COLO829 (cell line): ENCODE data around the gene TECTB.

ENCODE experiments used
- DNase-seq: peaks from one replicate; pipeline ENCODE4 v3.0.0; 2012; ENCODE audit warnings: low spot score

The TECTB gene

DNA sequence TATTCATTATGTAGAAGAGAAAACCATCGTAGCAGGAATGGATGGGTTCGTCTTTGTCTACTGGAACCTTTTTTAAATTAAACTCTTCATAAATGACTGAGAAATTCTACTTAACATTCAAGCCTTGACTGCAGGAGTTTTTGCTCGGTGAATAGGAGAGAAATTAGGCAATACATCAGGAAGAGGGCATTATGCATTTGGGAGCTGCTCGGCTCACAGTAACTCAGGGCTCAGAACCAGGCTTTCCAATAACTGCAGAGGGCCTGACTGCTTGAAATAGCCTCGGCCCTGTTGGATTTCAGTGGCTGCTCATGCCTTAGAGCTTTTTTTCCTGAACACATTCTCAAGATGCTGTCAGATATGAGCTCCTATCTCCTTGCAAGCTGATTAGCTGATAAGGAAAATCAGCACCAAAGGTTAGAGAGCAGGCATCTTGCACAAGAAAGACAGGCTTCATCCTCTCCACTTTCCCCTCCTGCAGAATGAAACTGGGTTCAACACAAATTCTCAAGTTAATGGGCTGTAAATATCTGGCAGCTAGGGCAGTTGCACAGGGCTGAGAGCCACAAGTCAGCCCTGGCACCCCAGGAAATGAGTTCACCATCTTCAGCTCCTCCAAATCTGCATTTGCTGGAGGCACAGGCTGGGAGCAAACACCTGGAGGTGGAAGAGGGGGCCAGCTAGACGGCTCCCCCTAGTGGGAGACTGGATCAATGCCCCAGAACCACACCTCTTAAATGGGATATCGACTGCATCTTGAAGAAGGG is 24.3 kb downstream of the TECTB start:
- DNase-seq = peak; percentile 56

DNA sequence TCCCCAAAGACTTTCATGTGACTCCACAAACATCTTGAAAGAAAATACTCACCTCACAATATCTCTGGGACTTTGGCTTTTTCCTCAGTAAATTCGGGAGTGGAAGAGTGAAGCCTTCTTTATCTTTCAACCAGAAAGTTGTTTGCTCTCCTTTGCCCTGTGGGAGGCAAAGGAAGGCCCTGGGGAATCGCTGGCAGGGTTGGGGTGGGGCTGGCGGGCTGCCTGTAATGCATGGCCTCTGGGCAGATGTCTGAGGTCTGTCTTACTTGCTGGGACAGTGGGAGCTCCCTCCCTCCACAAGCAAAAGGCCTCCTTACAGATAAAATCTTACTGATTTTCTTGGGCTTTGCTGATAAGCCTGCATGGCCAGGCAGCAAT is 24.9 kb downstream of the TECTB start:
- no peak for DNase-seq

DNA sequence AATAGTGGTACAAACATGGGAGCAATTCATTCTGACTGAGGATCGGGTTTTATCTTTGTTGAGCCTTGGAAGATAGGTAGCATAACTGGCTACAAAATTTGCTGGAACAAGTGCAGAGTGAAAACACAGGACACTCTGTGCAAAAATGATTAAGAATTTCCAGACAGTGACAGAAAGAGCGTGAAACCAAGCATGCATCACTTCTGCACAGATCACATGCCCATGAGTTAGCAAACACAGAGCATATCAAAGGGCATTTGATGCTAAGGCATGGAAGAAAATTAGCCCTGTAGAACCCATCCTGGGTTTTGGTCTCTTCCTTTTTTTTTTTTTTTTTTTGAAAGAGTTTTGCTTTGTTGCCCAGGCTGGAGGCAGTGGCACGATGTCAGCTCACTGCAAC is 28.3 kb downstream of the TECTB start:
- DNase-seq = peak; percentile 39

DNA sequence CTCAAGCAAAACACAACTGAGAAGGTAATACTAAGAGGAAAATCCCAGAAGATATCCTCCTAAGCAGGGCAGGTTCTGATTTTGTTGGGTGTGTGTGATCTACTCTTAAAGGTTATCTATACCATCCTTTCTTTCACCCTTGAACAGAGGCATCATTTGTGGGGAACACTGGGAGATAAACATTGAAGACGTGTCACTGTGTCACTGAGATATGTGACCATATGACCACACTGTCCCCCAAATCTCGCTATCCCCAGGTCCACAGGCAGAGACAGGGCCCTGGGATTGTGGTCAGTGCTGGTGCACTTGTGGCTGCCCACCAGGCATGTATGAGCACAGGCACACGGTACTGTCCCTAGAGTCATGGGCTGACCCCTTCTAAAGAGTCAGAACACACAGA is 30.0 kb downstream of the TECTB start:
- DNase-seq = no peak

DNA sequence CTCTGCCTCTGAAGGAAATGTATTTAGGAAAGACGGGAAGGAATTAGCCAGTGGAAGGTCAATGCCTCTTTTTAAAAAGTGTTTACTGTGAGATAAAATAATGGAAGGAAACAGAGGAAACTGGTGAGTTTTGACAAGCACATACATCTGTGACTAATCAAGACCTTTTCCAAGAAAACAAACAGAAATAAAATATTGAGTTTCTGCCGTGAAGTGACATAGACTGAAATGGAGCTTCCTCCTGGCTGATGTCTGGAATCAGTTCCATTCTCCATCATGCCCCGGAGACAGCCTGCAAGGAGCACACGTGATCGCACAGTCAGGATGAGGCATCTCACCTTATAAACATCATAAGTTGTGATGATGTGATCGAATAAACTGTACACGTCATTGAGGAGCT is 30.7 kb downstream of the TECTB start:
- no peak for DNase-seq

DNA sequence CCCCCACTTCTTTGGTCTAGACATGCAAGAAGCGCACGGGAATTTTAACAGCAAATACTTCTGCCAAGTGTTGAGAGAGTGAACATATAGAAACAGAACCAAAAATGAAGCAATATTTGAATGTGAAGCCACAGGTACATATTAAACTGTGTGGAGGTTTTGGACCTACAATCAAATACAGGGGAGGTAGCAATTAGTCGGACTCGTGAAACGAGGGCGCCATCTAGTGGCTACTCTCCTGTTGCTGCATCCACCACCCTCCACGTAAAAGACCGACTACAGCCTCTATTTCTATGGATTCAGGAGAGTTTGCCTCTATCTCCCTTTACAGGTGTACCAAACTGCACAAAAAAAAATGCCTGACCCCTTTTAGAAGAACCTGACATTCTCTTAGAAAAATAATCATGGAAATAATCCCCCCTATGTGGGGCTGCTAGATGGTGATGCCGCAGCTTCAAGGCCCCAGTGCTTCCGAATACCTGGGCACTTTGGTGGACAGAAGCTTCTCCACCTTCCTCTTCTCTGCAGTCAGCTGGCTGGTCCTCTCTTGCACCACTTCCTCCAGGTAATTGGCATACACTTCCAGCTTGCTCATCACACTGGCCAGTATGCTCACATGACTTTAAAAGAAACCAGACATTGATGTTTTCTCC is 31.7 kb downstream of the TECTB start:
- peak; percentile 56 for DNase-seq

DNA sequence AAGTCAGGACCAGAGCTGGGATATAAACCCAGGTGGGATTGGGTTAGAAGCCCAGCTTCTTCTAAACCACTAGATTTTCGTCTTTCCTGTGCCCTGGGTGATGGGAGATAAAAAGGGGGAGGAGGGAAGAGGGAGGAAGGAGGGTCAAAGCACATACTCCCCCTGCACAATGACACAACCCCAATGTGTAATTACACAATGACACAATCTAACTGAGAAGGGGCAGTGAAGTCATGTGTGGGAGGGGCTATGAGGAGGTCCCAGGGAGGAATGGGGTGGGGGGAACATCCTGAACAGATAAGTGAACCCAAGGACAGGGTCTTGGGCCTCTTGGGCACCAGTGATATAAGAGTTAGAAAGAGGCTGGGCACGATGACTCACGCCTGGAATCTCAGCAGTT is 44.5 kb downstream of the TECTB start:
- DNase-seq = no peak

DNA sequence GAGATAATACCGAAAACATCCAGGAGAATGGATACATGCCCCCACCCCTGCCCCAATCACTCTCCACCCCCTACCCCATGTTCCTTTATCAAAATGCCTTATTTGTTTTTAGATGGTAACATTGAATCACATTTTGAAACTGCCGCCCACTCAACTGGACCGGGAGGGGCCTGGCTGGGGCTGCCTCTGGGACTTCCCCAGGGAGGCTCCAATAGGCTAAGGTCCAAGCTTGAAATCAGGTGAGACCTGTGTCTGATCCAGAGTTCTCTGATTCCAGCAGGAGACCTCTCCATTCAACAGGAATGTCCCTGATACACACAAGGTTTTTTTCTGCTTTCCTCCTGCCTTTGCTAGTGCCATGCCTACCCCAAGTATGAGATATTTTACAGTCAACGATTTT is 47.0 kb downstream of the TECTB start:
- peak; percentile 7 for DNase-seq

DNA sequence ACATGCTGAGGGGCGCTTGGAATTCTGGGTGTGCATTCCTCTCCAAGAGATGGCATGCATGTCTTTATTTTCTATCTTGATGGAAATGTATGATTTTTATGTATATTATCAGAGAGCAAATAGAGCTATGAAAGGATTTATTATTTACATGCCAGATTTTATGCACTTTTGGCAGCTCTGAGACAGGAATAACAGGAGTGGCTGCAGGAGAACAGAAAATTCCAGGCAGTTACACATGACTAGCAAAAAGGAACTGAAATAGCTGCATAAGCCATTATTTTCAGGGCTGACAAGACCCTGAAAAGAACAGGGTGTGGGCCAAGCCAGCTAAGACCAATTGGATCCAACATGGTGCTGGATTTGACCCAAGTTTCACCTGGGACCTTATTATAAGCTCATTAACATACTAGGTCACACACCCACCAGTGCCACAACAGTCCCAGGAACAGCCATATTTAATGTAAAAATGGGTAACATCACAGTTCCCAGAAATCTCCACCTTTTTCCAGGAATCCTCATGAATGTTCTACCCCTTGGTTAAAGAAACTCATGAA is 47.5 kb downstream of the TECTB start:
- no peak for DNase-seq

DNA sequence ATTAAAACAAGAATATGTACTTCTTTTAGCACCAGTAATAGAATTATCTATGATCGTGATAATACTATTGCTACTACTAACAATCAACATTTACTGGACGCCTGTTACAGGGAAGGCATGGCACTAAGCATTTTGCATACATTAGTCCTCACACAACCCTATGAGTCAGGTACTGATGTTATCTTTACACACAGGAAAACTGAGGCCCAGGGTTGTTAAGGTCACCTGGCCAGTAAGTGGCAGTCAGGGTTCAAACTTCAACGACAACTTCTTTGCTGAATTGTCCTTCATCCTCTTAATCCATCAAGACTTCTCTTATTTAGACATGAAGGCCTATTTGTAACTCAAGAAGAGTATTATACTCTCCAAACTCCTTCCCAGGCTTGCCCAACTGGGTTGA is 48.8 kb downstream of the TECTB start:
- DNase-seq = no peak

DNA sequence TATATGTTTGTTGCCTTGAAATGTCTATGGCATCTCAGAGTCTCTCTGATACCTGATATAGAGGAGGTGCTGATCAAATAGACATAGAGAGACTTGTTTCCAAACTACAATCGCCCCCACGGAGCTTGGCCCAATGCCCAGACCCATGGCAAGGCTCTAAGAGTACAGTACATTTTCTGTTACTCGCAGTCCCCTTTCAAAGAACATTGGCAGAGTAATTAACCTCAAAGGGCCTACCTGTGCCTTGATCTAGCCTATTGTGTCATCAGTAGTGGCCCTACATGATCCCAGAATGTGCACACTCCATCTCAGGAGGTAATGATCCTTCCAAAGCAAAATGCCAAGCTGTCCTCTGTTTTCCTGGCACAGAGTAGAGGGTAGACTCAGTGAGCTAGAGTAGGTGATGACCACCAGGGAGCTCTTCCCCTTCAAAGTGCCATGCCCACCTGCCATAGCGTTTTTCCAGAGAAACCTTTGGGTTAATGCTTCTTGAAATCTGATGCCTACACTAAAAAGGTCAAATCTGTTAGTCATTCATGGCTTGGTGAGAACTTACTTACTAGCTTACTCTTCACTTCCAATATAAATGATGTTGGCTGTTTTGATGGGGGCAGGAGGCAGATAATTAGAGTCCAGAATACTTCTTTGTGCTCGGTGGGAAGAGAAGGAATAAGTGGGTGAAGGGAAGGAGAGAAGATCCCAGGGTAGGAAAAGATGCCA is 49.5 kb downstream of the TECTB start:
- DNase-seq = peak; percentile 33

DNA sequence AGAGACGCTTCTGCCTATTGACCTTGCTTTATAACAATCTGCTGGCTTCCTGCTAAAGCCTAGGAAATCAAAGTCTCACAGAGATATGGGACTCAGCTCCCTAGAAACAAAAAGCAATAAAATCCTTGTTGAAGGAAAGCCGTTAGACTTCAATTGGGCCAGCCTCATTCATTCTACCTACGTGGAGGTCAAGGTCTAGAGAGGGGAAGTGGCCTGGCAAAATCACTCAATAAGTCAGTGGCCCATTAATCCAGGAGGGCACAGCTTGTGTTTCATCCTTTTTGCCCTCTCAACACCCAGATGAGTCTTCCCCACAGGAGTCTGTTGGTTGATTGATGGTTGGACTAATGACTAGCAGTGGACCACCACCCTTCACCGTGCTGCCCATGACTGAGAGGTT is 50.3 kb downstream of the TECTB start:
- no peak for DNase-seq

DNA sequence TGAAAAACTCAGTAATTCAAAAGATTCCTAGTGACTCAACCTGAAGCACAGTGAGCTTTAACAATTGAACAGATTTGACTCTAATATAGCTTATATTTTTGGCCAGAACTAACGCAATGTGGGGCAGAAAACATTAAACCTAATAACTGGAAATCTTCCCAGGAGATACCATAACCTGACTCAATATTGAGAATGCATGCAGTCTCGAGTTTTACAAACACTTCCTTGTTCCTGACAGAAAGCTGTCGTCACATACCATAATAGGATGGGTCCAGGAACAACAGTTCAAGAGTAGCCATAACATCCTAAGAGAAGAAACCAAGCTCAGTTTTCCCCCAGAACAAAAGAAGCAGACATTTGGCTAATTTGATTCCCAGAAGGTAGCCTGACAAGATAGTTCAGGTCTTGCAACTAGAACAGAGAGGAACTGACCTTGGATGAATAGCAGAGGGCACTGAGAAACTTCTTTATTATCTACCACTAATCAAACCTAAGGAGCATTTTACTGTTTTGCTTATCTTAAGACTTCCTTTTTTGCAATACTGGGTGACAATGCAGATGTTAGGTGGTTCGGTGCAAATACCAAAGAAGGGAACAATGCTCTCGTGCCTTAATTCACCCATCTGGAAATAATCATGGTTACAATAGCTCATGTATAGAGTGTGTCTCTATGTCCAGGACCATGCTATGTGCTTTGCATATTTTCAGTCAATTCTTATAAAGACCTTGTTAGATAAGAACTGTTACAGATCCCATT is 52.1 kb downstream of the TECTB start:
- DNase-seq = peak; percentile 42

DNA sequence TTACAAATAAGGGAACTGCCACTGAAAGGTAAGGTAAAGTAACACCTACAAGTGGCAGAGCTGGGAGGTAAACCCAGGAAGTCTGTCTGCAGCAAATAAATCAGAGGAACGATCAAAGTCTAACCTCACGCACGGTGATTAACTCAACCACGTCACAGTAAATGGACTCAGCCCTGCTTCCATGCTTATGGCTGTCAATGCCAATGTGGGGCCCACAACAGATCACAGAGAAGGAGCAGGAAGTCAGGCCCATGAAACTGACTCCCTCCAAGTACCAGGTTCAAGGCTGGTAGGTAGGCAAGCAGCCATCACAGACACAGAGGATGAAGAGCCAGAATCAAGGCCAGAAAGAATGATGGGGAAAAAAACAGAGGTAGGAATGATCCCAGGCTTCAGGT is 52.7 kb downstream of the TECTB start:
- no peak for DNase-seq

DNA sequence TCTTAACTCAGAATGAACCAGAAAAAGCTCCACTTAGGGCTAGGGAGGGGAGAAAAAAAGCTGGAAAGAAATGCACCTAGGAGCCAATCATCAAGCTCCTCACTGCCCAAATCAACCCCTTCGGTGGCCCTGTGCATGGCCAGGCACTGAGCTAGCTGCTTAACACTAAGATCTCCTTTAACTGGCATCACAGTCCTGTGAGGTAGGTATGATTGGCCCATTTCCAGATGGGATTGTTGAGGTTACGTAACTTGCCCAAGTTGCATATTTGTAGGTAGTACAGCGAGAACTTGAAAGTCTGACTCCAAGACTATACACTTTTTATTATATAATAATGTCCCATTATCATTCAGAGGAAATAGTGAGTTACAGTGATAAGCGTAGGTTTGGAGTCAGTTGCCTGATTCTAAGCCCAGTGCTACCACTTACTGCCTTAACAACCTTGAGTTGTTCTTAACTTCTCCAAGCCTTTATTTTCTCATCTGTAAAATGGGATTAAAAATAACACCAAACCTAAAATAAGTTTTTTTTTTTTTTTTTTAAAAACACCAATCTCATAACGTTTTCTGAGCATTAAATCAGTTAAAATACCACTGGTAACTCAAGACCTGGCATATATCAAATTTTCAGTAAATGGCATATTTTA is 53.5 kb downstream of the TECTB start:
- DNase-seq = no peak

DNA sequence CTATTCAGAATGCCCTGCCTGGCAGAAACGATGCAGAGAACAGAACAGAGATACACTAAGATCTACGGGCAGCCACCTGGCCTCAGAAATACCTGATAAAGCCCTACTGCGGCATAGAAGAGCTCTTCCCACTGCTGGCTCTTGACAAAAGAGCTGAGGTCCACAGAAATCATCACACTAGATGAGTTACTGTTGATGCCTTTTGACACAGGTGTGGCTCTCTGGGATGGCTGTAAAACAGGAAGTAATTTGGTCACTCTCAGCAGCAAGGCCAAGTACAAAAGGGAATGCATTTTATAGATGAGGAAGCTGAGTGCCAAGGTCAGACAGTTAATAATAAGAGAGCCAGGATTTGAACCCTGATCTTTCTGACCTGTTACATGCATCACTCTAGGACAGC is 55.8 kb downstream of the TECTB start:
- no peak for DNase-seq

DNA sequence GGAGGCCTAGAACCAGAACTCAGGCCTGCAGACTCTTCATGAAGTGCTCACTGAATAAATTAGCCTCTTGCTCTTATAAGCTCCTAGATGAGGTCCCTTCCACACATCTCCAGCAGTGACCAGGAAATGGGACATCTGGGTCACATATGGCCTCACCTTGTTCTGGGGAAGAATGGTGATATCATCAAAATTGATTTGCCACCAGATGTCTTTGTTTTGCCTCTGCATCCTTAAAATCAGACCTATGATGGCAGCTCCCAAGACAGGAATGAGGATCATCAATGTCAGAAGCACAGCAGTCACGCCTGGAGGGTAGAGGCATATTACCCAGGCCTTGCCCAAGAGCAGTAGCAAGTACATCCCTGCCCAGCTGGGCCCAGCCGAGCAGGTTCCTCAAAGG is 57.4 kb downstream of the TECTB start:
- no peak for DNase-seq

DNA sequence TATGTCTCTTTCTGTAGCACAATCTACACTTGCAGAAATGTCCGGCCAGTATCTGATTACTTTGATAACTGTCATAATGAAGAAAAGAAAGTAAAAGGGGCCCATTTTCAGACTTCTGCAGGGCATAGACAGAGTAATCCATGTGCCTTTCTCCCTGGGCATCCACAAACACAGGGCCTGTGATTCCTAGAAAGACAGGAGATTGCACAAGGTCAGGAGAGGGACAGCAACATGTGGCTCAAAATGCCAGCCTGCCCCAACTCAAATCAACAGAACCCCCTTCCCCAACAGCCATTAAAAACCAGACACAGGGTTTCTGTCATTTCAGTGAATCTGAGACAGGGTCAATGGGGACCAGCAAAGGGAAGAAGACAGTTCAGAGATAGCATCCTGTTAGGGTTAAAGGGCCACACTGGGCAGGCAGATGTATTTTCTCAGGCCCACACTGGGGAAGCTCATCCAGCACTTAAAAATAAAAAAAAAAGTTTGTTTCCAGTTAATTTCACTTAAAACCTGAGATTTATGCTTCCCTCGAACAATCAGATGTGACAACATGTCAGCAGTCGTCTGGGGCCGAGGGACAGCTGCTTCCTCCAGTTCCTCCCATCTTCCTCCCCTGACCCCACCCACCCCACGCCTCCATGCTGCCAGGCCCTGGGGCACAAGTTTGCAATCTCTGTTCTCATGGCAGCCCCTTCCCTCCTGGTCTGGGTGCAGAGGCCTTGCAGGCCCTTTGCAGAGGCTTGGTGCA is 60.0 kb downstream of the TECTB start:
- DNase-seq = no peak

DNA sequence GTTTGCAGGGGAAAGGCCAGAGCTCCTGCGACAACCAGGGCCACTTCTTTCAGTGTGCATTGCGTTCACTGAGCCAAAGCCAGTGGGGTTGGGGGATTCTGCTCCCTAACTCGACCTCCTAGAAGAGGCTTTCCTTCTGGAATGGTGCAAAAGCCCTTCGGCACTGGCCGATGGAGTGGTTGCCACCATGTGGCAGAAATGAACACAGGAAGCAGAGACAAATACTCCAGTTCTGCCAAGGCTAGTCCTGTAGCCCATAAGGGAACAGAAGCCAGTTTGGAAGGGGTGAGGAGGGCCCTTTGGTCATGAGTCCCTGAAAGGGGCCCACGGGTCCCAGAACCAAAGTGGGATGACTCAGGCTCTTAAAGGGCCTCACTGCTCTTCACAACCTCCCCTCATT is 61.1 kb downstream of the TECTB start:
- no peak for DNase-seq

DNA sequence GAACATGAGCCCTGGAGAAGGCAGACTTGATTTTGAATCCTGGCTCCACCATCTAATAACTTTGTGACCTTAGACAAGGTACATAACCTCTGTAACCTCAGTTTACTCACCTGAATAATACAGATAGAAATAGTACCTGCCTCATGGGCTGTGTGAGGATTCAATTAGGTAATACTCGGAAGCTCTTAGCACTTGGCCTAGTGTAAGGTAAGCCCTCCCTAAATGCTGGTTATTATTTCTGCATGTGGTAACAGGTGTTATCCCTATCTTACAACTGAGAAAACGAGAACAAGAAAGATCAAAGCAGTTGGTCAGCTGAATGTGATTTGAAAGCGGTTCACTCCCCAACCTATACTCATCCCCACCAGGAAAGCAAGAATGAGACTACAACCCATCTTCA is 62.0 kb downstream of the TECTB start:
- no peak for DNase-seq

DNA sequence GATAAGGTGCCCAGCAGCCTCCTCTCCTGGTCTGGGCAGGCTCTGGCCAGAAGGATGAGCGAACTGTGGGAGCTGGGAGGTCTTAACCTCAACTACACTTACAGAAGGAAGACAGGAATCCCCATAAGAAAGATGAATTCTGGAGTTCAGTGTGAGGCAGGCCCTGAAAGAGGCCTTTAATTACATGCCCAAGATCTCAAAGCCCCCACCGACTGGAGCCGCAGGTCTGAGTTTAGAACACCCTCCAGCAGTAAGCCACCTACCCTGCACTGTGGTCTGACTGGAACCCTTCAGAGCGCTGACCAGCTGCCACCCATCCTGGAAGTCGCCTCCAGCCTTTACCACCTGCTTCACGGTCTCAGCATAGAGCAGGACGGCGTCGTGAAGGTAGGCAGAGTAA is 62.5 kb downstream of the TECTB start:
- no peak for DNase-seq
